Measurements from ENCODE around the gene SEMA3F.

DNA sequence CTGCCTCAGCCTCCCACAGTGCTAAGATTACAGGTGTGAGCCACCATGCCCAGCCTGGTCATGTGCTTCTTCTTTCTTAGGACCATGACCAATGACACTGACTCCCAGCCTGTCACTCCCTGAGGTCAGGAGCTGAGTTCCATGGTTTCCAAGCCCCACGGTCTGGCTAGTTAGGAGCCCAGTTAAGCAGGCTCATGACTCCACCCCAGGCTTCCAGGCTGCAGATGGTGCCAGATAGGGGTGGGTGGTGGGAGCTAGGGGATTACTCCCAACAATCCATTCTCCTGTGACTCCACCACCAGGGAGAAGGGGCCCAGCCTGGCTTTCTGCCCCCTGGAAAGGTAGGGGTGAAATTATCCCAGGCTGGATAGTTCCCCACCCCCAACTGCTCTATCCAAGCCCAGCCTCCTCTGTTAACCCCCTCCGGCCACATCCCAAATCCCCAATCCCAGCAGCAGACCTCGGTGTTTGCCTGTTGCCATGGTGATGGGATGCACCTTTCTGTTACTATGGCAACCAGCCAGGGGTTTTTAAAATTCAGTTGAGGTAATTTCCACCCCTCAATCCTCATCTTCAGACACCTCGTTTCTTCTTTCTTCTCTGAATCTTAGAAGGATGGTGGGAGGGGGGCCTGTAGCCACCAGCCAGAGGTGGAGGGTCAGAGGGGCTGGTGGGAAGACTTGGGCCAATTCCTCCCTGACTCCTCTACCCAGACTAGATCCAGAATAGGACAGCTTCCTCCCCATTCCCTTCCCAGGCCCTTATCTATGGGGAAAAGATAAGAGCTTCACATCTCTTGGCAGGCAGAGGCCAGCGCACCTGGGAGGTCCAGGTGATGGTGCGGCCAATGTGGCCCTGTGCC lies 22.5 kb upstream of the SEMA3F start:
- TF ChIP-seq, protein P1, sequence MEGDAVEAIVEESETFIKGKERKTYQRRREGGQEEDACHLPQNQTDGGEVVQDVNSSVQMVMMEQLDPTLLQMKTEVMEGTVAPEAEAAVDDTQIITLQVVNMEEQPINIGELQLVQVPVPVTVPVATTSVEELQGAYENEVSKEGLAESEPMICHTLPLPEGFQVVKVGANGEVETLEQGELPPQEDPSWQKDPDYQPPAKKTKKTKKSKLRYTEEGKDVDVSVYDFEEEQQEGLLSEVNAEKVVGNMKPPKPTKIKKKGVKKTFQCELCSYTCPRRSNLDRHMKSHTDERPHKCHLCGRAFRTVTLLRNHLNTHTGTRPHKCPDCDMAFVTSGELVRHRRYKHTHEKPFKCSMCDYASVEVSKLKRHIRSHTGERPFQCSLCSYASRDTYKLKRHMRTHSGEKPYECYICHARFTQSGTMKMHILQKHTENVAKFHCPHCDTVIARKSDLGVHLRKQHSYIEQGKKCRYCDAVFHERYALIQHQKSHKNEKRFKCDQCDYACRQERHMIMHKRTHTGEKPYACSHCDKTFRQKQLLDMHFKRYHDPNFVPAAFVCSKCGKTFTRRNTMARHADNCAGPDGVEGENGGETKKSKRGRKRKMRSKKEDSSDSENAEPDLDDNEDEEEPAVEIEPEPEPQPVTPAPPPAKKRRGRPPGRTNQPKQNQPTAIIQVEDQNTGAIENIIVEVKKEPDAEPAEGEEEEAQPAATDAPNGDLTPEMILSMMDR (IDR thresholded peaks at IDR 0.05) = no peak
- TF ChIP-seq POLR2A (IDR thresholded peaks at IDR 0.05; ENCODE audit: low read depth) = no peak
